HEK293 (cell line): ENCODE results near the gene APOBEC3A.

Experiments used
- CTCF ChIP-seq: fragments of 450-650 bp; formaldehyde crosslinking; IDR thresholded peaks from 2 replicates; pipeline ENCODE4 v1.5.1; 2016; ENCODE audit warnings: missing biosample characterization, missing genetic modification characterization
- MYNN ChIP-seq: fragments of 450-650 bp; formaldehyde crosslinking; IDR thresholded peaks from 2 replicates; pipeline ENCODE4 v1.5.1; 2016; ENCODE audit warnings: missing biosample characterization, missing genetic modification characterization, borderline replicate concordance
- MZF1 ChIP-seq: fragments of 450-650 bp; formaldehyde crosslinking; IDR thresholded peaks from 2 replicates; pipeline ENCODE4 v1.5.1; 2017; ENCODE audit warnings: missing biosample characterization, missing genetic modification characterization, borderline replicate concordance
- PATZ1 ChIP-seq: fragments of 450-650 bp; formaldehyde crosslinking; IDR thresholded peaks from 2 replicates; pipeline ENCODE4 v1.5.1; 2016; ENCODE audit warnings: missing biosample characterization, missing genetic modification characterization
- PRDM10 ChIP-seq: fragments of 450-650 bp; formaldehyde crosslinking; IDR thresholded peaks from 2 replicates; pipeline ENCODE4 v1.5.1; 2016; ENCODE audit warnings: missing biosample characterization, missing genetic modification characterization
- YY1 ChIP-seq: fragments of 450-650 bp; formaldehyde crosslinking; IDR thresholded peaks from 2 replicates; pipeline ENCODE4 v1.5.1; 2018; ENCODE audit warnings: missing biosample characterization, missing genetic modification characterization
- ZNF221 ChIP-seq: fragments of 450-650 bp; formaldehyde crosslinking; IDR thresholded peaks from 2 replicates; pipeline ENCODE4 v1.5.1; 2017; ENCODE audit warnings: missing biosample characterization, missing genetic modification characterization, borderline replicate concordance
- ZNF426 ChIP-seq: fragments of 450-650 bp; formaldehyde crosslinking; IDR thresholded peaks from 2 replicates; pipeline ENCODE4 v1.5.1; 2017; ENCODE audit warnings: missing biosample characterization, missing genetic modification characterization, mild to moderate bottlenecking, inconsistent platforms, moderate library complexity
- ZSCAN23 ChIP-seq: fragments of 450-650 bp; formaldehyde crosslinking; IDR thresholded peaks from 2 replicates; pipeline ENCODE4 v1.5.1; 2016; ENCODE audit warnings: missing biosample characterization, missing genetic modification characterization

GRCh38 chr22:38957808-38958650 lies 620 bp downstream of the APOBEC3A start:
- TF ChIP-seq CTCF (tag by site-specific recombination) (no peak), ZNF221 (tag by site-specific recombination) (no peak), PATZ1 (no peak), ZNF426 (tag by site-specific recombination) (no peak), MZF1 (tag by site-specific recombination) (no peak), MYNN (tag by site-specific recombination) (no peak), PRDM10 (tag by site-specific recombination) (no peak), YY1 (tag by site-specific recombination) (no peak), ZSCAN23 (tag by site-specific recombination) (no peak)
